Uterus (tissue), 4 donors: ENCODE data around the gene HLA-DOA. TPM values are rescaled to one million over a fixed set of nuclear protein-coding genes. Genes with fewer than 3 reads are reported as not detected.

Experiments
- DNase-seq, 2 donors: peaks; one replicate each; pipeline ENCODE4 v3.0.0-alpha.2; 2019 to 2020
- H3K27ac ChIP-seq, 2 donors: fragments of 200-600 bp; sonication (generic); 1 replicate in 1 of 2; 2 replicates in 1 of 2; pipeline ENCODE4 v1.5.1; 2016 to 2018
- H3K27me3 ChIP-seq, 2 donors: fragments of 200-600 bp; sonication (generic); one replicate each; pipeline ENCODE4 v1.5.1; 2018 to 2019; ENCODE audit warnings: control low read depth in 1 of 2
- H3K36me3 ChIP-seq, 2 donors: fragments of 200-600 bp; sonication (generic); one replicate each; pipeline ENCODE4 v1.5.1; 2019; ENCODE audit warnings: control low read depth in 1 of 2
- H3K4me1 ChIP-seq, 2 donors: fragments of 200-600 bp; sonication (generic); one replicate each; pipeline ENCODE4 v1.5.1; 2018 to 2019; ENCODE audit warnings: control low read depth in 1 of 2
- H3K4me3 ChIP-seq, 2 donors: fragments of 200-600 bp; sonication (generic); 1 replicate in 1 of 2; 2 replicates in 1 of 2; pipeline ENCODE4 v1.5.1; 2018 to 2019; ENCODE audit warnings: mild to moderate bottlenecking in 1 of 2
- H3K9me3 ChIP-seq, 2 donors: fragments of 200-600 bp; sonication (generic); one replicate each; pipeline ENCODE4 v1.5.1; 2019; ENCODE audit warnings: control low read depth in 1 of 2
- POLR2A ChIP-seq, 2 donors: fragments of 450-650 bp; IDR thresholded peaks; one replicate each; pipeline ENCODE4 v1.6.1; 2016; ENCODE audit warnings: antibody characterized with exemption in 2 of 2, mild to moderate bottlenecking in 1 of 2, moderate library complexity in 1 of 2
- intact Hi-C: fragments of 100-400 bp; cut with DNase I; formaldehyde crosslinking; loops from one replicate; pipeline ENCODE4 v1.15.1; 2023; ENCODE audit warnings: low total_unique reads
- total RNA-seq, 4 donors: library from RNA; depleted of rRNA in 3 of 4; stranded (reverse); fragments of >200 nt in 3 of 4; gene quantifications; one replicate each; pipeline versions ENCODE4 v1.1.0 to v1.2.4, GENCODE V29; 2014 to 2023
- TF ChIP-seq, protein P1 (sequence below), 4 experiments: fragments of 200-600 bp in 2 of 4; fragments of 450-650 bp in 2 of 4; sonication (generic) in 2 of 4; IDR thresholded peaks; one replicate each; pipeline ENCODE4 v1.5.1; 2016 to 2019; ENCODE audit warnings: antibody characterized with exemption in 4 of 4, mild to moderate bottlenecking in 2 of 4, moderate library complexity in 1 of 4
- donor health status: DM: yes; HTN: yes; CAD: no.

The HLA-DOA gene
- total RNA-seq, 4 donors from 2014 or later, result 8.2 to 34.1 (median 18.4) TPM

DNA sequence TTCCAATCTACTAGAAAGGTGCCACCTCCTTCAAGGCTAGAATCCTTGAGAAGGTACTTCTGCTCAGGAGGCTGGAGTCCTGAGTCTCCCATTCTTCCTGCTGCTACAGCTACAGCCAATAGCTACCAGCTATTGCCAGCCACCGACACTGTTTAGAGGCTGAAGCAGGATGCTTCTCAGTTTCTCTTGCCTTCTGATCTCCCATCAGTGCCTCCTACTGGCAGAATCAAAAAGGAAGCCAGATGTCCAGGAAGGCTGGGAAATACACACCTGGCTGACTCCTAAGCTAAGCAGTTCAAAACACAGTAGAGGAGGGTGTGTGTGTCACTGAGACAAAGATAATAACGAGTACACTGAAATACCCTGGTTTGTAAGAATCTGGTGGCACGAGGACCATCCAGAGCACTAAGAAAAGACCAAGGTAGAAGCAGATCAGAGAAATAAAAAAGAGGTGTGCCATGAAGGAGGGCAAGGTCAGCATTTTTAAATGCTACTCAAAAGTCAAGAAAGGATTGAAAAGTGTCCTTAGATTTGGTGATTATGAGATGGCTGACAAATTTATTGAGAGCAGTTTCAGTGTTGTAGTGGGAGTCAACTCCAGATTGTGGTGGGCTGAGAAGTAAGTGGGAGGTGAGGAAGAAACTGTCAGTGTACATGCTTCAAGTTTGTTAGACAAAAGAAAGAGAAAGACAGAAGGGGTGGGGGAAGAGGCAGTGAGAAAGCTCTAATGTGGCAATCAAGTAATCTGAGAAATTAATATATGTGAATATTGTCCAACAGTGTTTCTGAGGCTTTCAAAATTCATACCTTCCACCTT is 54.2 kb downstream of the HLA-DOA start:
- H3K27ac ChIP-seq, result no peak overlapping the region
- no peaks in the 10 kb centered on the region for H3K36me3 ChIP-seq
- no peak overlapping the region for H3K4me3 ChIP-seq
- H3K27me3 ChIP-seq, result no peaks in the 10 kb centered on the region
- H3K9me3 ChIP-seq, result no peaks in the 10 kb centered on the region
- peaks cover 0 to 6% of the 10 kb centered on the region in 2 donors for H3K4me1 ChIP-seq
- no peak for TF ChIP-seq POLR2A (IDR thresholded peaks at IDR 0.05)
- intact Hi-C loops, result no loop called here
- DNase-seq, result no peak

DNA sequence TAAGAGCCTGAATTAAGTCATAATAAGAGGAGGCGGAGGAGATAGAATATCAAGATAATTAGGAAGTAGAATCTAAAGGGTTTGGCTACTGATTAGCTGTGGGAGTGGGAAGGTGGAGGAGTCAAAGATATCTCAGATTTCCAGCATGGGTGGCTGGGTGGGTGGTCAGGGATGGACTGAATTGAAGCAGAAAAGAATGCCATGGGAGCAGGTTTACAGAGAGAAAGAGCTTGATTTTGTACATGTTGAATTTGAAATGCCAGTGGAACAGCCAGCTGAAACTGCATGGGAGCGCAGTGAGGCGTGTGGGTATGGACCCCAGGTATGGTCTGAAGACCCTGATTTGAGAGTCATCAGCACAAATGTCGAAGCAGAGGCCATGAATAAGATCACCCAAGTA is 55.1 kb downstream of the HLA-DOA start:
- H3K27ac ChIP-seq, result no peak overlapping the region
- H3K36me3 ChIP-seq, result no peaks in the 10 kb centered on the region
- H3K27me3 ChIP-seq, result no peaks in the 10 kb centered on the region
- intact Hi-C loops, result no loop called here
- TF ChIP-seq, protein P1, sequence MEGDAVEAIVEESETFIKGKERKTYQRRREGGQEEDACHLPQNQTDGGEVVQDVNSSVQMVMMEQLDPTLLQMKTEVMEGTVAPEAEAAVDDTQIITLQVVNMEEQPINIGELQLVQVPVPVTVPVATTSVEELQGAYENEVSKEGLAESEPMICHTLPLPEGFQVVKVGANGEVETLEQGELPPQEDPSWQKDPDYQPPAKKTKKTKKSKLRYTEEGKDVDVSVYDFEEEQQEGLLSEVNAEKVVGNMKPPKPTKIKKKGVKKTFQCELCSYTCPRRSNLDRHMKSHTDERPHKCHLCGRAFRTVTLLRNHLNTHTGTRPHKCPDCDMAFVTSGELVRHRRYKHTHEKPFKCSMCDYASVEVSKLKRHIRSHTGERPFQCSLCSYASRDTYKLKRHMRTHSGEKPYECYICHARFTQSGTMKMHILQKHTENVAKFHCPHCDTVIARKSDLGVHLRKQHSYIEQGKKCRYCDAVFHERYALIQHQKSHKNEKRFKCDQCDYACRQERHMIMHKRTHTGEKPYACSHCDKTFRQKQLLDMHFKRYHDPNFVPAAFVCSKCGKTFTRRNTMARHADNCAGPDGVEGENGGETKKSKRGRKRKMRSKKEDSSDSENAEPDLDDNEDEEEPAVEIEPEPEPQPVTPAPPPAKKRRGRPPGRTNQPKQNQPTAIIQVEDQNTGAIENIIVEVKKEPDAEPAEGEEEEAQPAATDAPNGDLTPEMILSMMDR (IDR thresholded peaks at IDR 0.05), result no peak
- TF ChIP-seq POLR2A (IDR thresholded peaks at IDR 0.05), result no peak
- H3K9me3 ChIP-seq, result no peaks in the 10 kb centered on the region
- H3K4me3 ChIP-seq, result no peak overlapping the region
- H3K4me1 ChIP-seq, result peaks cover 0 to 6% of the 10 kb centered on the region in 2 donors
- no peak for DNase-seq

Other genes with a start within 250 kb of the HLA-DOA start
- gene HLA-DQB2, start 246.1 kb downstream of the HLA-DOA start, total RNA-seq, result 1 to 10 TPM in 1 of 4 donors, under 1 TPM in 1, not detected in 2; 0.41 to 9.8 TPM
- under 1 TPM in 2 of 4 donors, not detected in 2; 0.28 to 0.82 TPM for gene HLA-DOB, start 192.6 kb downstream of the HLA-DOA start, total RNA-seq
- 10 to 100 TPM in 2 of 4 donors, 1 to 10 TPM in 2; 3.0 to 42.4 (median 21.5) TPM for gene TAP2, start 170.9 kb downstream of the HLA-DOA start, total RNA-seq
- 10 to 100 TPM; 23.5 to 60.1 (median 27.2) TPM for gene PSMB8, start 165.5 kb downstream of the HLA-DOA start, total RNA-seq
- gene TAP1, start 155.9 kb downstream of the HLA-DOA start, total RNA-seq, result 10 to 100 TPM; 18.2 to 62.2 (median 26.5) TPM
- 10 to 100 TPM; 14.0 to 50.7 (median 38.6) TPM for gene PSMB9, start 155.4 kb downstream of the HLA-DOA start, total RNA-seq
- gene HLA-DMB, start 68.6 kb downstream of the HLA-DOA start, total RNA-seq, result 10 to 100 TPM; 16.9 to 29.4 (median 22.4) TPM
- gene HLA-DMA, start 56.5 kb downstream of the HLA-DOA start, total RNA-seq, result 100 to 1,000 TPM in 1 of 4 donors, 10 to 100 TPM in 2, 1 to 10 TPM in 1; 6.6 to 134 (median 51.7) TPM
- gene BRD2, start 41.0 kb downstream of the HLA-DOA start, total RNA-seq, result 100 to 1,000 TPM in 2 of 4 donors, 10 to 100 TPM in 2; 42.5 to 202 (median 120) TPM
- 100 to 1,000 TPM in 2 of 4 donors, 10 to 100 TPM in 2; 48.0 to 187 (median 135) TPM for gene HLA-DPA1, start 64.1 kb upstream of the HLA-DOA start, total RNA-seq
- gene HLA-DPB1, start 66.4 kb upstream of the HLA-DOA start, total RNA-seq, result 100 to 1,000 TPM in 1 of 4 donors, 10 to 100 TPM in 3; 19.8 to 108 (median 43.6) TPM
- 1 to 10 TPM in 2 of 4 donors, under 1 TPM in 2; under 0.01 to 2.6 (median 1.0) TPM for gene COL11A2, start 182.9 kb upstream of the HLA-DOA start, total RNA-seq
- 10 to 100 TPM; 28.6 to 71.0 (median 34.0) TPM for gene RXRB, start 191.1 kb upstream of the HLA-DOA start, total RNA-seq
- gene SLC39A7, start 191.3 kb upstream of the HLA-DOA start, total RNA-seq, result 10 to 100 TPM; 53.8 to 87.8 (median 57.5) TPM
- 10 to 100 TPM in 1 of 4 donors, 1 to 10 TPM in 2, not detected in 1; 2.6 to 11.3 (median 5.8) TPM for gene HSD17B8, start 195.1 kb upstream of the HLA-DOA start, total RNA-seq
- 10 to 100 TPM in 3 of 4 donors, 1 to 10 TPM in 1; 1.8 to 66.9 (median 30.1) TPM for gene RING1, start 198.9 kb upstream of the HLA-DOA start, total RNA-seq